Measurements from ENCODE around the gene NOXA1.
"Not testable (repeated sequence)": the region's sequence is repeated elsewhere in the genome, so short reads cannot be mapped to it uniquely, and the experiment has no call there.

The NOXA1 gene

GRCh38 chr9:137422604-137423513, at the start of gene NOXA1, which contains the start of gene EXD3:
Gene NOXA1, plus strand, starts transcription at chr9:137423393. Its CDS starts 137 bp downstream, at chr9:137423530.
Gene EXD3, minus strand, starts transcription at chr9:137423162. Its CDS starts 27,805 bp downstream, at chr9:137395357.
- peak; percentile 98 for DNase-seq

DNA sequence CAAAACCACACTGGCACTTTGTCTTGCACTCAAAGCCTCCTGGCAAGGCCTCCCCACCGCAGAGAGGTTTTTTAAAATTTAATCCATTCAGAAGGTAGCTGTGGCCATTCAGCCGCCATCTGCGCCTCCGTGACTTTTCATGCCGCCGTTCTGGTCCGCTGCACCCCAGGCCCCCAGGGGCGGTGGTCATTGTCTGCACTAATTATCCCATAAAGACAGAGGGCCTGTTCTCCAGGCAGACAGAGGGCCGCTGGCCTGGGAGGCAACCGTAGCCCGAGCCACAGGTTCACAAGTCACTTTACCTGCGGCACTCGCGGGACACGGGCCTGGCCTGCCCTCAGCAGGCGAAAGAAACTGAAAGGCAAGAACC, 49.6 kb upstream of the NOXA1 start:
- DNase-seq: no peak

DNA sequence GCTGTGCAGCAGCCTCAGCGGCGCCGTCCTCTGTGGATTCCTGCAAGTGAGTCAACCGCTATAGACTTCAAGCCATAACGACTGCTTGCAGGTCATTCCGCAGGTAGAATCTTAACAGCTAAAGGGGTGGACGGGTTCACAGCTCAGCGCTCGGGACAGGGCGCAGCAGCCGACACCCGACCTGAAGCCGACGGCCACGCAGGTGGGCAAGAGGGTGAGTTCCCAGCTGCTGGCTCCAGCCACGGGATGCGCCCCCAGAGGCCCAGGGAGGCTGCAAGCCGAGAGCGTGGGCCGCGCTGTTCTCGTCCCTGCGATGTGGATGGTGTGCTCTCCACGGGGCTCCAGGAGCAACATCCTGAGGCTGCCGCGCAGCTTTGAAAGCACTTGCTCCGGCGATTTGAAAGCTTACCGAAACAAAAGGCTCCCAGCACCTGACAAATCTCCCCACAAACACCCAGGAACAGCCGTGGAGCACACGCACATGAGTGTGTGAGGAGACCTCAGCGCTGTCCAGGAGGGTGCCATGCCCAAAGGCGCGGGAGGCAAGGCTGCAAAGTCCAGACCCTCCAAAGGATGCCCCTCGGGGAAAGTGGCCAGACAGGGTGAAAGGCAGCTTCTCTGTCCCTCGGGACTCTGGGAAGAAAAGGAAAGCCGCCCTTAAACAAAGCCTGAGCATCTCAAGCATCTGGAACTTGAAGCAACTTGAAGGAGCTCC, 48.9 kb upstream of the NOXA1 start:
- no peak for DNase-seq

DNA sequence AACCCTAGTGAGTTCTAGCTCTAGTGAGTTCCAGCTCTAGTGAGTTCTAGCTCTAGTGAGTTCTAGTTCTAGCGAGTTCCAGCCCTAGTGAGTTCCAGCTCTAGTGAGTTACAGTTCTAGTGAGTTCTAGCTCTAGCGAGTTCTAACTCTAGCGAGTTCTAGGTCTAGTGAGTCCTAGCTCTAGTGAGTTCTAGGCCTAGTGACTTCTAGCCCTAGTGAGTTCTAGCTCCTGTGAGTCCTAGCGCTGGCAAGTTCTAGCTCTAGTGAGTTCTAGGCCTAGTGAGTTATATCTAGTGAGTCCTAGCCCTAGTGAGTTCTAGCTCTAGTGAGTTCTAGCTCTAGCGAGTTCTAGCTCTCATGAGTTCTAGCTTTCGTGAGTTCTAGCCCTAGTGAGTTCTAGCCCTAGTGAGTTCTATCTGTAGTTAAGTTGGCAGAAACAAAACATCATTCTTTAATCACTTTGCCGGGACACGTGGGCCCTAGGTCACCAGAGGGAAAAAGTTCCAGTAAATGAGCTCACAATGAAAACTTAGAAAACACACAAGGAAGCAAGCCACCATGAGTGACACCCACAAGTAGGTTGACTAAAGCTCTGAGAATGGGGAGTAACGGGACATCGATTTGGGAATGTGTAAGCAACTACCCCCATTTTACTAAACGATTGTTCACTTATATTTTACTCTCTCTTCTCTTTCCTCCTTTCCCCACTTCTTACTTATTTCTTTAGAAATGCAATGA, 47.7 kb upstream of the NOXA1 start:
- no peak for DNase-seq

DNA sequence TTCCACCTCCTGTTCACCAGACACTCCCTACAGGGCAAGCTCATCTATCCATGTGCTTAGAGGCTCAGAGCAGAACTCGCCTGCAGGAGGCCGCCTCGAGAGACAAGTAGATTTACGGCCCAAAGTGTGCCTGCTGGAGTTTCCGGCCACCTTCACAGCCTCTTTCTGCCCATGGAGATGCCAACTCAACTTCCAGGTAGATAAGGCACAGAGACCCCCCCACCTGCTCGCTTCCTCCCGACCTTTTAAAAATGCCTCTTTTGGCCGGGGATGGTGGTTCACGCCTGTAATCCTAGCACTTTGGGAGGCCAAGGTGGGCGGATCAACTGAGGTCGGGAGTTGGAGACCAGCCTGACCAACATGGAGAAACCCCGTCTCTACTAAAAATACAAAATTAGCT, 46.8 kb upstream of the NOXA1 start:
- no peak for DNase-seq

- not testable (repeated sequence) for DNase-seq
Measured at GRCh38 chr9:137378688-137379410, 44.3 kb upstream of the NOXA1 start.

DNA sequence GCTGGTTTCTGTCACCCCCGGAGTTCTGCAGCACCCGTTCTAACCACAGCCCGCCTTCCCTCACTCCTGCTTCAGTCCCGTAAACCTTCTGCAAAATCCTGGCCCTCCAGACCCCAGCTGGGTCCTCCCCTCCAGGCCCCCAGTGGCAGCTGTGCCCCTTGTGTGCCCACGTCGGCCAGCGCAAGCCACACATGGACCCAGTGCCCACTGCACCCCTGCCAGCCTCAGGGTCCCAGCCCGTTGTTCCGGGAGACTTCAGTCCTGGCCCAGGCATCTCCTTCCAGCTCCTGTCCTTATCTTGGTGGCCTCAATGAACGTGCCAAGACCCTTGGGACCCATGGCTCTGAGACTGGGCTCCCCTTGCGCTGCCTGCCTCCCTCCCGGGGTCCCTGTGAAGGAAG, 43.4 kb upstream of the NOXA1 start:
- DNase-seq: no peak

DNA sequence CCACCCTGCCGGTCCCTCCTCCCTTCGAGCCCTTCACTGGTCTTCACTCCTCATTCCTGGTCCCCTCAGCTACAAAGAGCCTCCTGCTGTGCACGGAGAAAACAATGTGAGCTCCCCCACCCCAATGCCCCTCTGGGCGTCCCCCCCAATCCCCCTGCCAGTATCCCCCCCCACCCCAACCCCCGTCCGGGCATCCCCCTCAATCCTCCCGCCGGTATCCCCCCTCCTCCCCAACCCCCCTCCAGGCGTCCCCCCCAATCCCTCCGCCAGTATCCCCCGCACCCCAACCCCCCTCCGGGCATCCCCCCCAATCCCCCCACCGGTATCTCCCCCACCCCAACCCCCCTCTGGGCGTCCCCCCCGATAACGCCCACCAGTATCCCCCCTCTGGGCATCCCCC, 43.0 kb upstream of the NOXA1 start:
- no peak for DNase-seq

DNA sequence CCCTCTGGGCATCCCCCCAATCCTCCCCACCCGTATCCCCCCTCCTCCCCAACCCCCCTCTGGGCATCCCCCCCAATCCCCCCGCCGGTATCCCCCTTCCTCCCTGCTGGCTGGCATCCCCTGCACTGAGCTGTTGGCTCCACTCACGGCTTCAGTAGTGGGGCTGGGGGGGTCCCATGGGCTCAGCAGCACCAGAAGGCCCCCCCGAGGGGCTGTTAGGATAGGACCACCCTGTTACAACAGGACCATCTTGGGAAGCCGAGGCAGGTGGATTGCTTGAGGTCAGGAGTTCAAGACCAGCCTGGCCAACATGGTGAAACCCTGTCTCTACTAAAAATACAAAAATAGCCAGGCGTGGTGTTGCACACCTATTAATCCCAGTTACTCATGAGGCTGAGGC, 42.6 kb upstream of the NOXA1 start:
- no peak for DNase-seq

- no peak for DNase-seq
Measured at GRCh38 chr9:137381501-137382443, 41.4 kb upstream of the NOXA1 start.

GRCh38 chr9:137382444-137383080, 40.6 kb upstream of the NOXA1 start:
- no peak for DNase-seq

DNA sequence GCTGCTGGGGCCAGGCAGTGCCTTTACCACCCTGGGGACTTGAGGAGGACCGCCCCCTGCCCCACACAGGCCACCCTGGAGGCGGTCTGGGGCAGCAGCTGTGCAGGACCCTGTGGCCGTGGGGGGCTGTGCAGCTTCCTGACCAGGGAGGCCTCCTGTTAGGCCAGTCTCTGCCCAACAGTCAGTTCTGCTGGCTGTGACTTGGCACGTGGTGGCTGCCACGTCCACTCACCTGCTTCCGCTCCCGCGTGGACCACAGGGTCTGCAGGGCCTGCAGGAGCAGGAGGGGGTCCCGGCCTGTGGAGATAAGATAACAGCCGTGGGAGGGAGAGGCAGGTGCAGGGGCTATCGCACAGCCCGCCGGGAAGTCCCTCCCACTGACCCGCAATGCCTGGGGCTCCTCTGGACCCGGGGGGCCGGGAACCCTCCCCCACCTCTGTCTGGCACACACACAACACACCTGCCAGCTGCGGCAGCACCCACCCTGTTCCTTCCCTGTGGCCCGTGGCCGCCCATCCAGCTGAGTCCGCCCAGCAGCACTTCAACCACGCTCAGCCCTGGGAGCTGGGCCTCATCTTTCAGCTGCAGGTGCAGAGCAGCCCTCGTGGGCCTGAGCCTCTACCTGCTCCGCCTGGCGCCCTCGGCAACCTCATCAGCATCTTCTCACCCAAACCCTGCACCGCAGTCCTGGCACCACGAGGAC, 40.0 kb upstream of the NOXA1 start:
- DNase-seq: no peak

DNA sequence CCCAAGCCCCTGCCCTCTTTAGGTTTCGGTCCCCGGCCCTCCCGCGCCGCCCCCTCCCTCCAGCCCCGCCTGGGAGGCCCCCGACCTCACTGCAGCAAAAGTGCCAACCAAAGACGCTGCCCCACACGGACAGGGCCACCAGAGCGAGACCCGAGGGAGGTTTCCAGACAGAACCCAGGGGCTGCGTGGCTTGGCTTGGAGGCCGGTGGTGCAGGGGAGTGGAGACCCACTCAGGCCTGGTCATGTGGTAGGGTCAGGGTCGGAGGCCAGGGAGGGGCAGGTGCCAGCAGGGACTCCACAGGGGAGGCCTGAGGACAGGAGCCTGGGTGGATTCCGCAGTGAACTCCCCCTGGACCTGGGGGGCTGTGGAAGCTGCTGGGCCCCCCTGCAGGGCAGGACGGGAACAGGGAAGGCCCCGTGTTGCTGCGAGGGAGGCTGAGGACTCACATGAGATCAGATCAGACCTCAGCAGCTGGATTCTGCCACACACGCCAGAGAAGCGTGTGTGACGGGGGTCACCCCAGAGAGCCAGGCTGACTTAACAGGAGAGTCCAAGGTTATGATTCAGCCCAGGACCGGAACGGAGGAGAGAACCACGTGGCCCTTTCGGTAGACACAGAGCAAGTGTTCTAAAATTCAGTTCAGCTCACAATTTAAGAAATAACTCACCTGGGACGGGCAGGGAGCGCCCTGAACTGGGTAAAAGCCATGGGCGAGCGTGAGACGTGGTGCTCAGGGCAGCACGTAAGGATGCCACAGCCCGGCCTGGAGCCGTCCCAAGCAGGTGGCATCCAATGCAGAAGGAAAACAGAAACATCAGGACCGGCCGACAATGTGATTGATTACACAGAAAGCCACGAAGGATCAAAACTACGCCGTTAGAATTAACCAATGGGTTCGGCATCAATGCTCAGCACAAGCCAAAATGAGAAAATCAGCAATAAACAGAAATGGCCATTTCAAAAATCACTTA, 39.1 kb upstream of the NOXA1 start:
- DNase-seq: no peak

- DNase-seq: no peak
Measured at GRCh38 chr9:137385061-137385655, 38.0 kb upstream of the NOXA1 start.

DNA sequence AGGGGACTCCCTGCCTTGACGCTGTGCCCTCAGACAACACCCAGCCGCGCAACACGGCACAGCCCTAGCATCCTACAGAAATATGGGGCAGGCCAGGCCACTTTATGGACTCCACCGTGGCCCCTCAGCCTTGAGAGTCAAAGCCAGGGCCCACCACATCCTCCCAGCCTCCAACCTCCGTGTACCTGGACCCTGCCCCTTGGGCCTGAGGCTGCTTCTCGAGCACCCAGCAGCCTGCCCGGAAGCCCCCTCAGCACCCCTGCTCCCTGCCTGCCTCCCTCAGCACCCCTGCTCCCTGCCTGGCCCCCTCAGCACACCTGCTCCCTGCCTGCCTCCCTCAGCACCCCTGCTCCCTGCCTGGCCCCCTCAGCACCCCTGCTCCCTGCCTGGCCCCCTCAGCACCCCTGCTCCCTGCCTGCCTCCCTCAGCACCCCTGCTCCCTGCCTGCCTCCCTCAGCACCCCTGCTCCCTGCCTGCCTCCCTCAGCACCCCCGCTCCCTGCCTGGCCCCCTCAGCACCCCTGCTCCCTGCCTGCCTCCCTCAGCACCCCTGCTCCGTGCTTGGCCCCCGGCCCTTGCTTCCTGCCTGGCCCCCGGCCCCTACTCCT, 36.6 kb upstream of the NOXA1 start:
- not testable (repeated sequence) for DNase-seq

DNA sequence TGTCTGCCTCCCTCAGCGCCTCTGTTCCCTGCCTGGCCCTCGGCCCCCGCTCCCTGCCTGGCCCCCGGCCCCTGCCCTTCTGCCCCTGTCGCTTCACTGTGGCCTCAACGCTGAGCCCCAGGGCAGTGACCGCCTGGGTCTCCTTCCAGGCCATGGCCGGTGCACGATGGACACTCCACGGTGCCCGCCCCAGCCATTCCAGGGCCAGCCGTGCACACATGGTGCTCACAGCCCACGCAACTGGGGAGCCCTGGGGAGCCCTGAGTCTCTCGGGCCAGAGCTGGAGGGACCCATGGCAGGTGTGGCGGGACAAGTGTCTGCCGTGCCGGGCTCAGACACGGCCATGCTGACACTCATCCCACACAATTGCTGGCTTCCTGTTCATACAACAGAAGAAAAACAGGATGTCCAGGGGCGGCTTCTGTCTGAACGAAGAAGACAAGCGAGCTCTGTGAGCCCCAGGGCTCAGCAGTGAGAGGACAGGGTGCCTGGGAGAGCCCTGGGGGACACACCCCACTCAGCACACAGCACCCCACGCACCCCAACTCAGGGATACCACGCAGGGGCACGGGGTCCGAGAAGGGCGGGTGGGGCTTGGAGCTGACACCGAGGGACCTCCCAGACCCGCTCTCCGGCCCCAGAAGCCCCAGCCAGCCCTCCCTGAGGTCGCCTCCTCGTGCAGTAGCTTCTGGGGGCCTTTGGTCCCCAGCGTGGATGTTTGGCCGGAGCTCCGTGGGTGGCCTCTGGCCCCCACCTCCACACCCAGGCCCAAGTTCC, 35.9 kb upstream of the NOXA1 start:
- DNase-seq: peak; percentile 51

GRCh38 chr9:137387891-137388560, 35.2 kb upstream of the NOXA1 start:
- no peak for DNase-seq

Data from activated T-cell treated with anti-CD3 and anti-CD28 coated beads, Interleukin-2, amount 50 U/mL, for 1 hour (primary cell).